Measurements from ENCODE around the gene ZC3H4.

Gene ZC3H4

GRCh38 chr19:47132194-47132852 is 18.7 kb upstream of the ZC3H4 start:
- DNase-seq, result no peak

GRCh38 chr19:47130589-47131227 is 17.1 kb upstream of the ZC3H4 start, which contains the start of gene SAE1:
Gene SAE1 (plus strand): TSS chr19:47130835. CDS start chr19:47130931, 96 bp downstream.
- DNase-seq, result peak; percentile 95

GRCh38 chr19:47130120-47130588 is 16.6 kb upstream of the ZC3H4 start:
- DNase-seq, result no peak

GRCh38 chr19:47129579-47129978 is 16.0 kb upstream of the ZC3H4 start:
- no peak for DNase-seq

- no peak for DNase-seq
Measured at GRCh38 chr19:47125669-47125938, 12.0 kb upstream of the ZC3H4 start.

GRCh38 chr19:47124937-47125668 is 11.5 kb upstream of the ZC3H4 start:
- no peak for DNase-seq

- DNase-seq, result no peak
Measured at GRCh38 chr19:47123406-47123805, 9.8 kb upstream of the ZC3H4 start.

GRCh38 chr19:47122359-47123335 is 9.1 kb upstream of the ZC3H4 start:
- DNase-seq, result no peak

GRCh38 chr19:47120470-47121067 is 7.0 kb upstream of the ZC3H4 start:
- no peak for DNase-seq

GRCh38 chr19:47113850-47114651 is 475 bp upstream of the ZC3H4 start:
- no peak for DNase-seq

- peak; percentile 91 for DNase-seq
Measured at GRCh38 chr19:47112166-47112996, 1.2 kb downstream of the ZC3H4 start.

GRCh38 chr19:47111682-47112165 is 1.9 kb downstream of the ZC3H4 start:
- no peak for DNase-seq

GRCh38 chr19:47111006-47111621 is 2.5 kb downstream of the ZC3H4 start:
- peak; percentile 63 for DNase-seq

- peak; percentile 53 for DNase-seq
Measured at GRCh38 chr19:47110521-47111005, 3.0 kb downstream of the ZC3H4 start.

- peak; percentile 74 for DNase-seq
Measured at GRCh38 chr19:47109541-47110375, 3.8 kb downstream of the ZC3H4 start.

GRCh38 chr19:47109177-47109540 is 4.4 kb downstream of the ZC3H4 start:
- DNase-seq, result no peak

- DNase-seq, result no peak
Measured at GRCh38 chr19:47107953-47108746, 5.4 kb downstream of the ZC3H4 start.

Data from stimulated activated CD4-positive, alpha-beta T cell treated with anti-CD3 and anti-CD28 coated beads, Interleukin-15, amount 100 ng/mL, for 24 hours (primary cell).